ENCODE results near the gene FRA10AC1. TPM values are rescaled to one million over a fixed set of nuclear protein-coding genes. Genes with fewer than 3 reads are reported as not detected.

FRA10AC1 gene, protein sequence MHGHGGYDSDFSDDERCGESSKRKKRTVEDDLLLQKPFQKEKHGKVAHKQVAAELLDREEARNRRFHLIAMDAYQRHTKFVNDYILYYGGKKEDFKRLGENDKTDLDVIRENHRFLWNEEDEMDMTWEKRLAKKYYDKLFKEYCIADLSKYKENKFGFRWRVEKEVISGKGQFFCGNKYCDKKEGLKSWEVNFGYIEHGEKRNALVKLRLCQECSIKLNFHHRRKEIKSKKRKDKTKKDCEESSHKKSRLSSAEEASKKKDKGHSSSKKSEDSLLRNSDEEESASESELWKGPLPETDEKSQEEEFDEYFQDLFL
- 1.6 and 10.6 TPM in 2 replicates for total RNA-seq (2012; rRNA removed)
- 4.9 and 7.7 TPM in 2 replicates for polyA plus RNA-seq (2012; rRNA removed)
- 0.43 and 0.60 TPM in 2 replicates for polyA plus RNA-seq (2012; cell fraction: cytosol; rRNA removed)
- polyA plus RNA-seq (2012; cell fraction: nucleus; rRNA removed; ENCODE audit: low replicate concordance) = 1.6 and 17.6 TPM in 2 replicates
- Bru-seq, nascent RNA = percentile 79 among the genes with signal in this experiment
- percentile 81 among the genes with signal in this experiment for BruChase-seq, experiment 1, labeled RNA remaining after a 6-hour chase
- BruChase-seq, experiment 2, labeled RNA remaining after a 2-hour chase = percentile 90 among the genes with signal in this experiment
- long read RNA-seq, transcript FRA10AC1-201 (14 exons, 3,089 nt) = major isoform, 18 of 38 reads
- long read RNA-seq, partial matches to known transcripts = 10 of 38 reads
- long read RNA-seq, other reads (novel, unspliced or antisense) = 9 of 38 reads

DNA sequence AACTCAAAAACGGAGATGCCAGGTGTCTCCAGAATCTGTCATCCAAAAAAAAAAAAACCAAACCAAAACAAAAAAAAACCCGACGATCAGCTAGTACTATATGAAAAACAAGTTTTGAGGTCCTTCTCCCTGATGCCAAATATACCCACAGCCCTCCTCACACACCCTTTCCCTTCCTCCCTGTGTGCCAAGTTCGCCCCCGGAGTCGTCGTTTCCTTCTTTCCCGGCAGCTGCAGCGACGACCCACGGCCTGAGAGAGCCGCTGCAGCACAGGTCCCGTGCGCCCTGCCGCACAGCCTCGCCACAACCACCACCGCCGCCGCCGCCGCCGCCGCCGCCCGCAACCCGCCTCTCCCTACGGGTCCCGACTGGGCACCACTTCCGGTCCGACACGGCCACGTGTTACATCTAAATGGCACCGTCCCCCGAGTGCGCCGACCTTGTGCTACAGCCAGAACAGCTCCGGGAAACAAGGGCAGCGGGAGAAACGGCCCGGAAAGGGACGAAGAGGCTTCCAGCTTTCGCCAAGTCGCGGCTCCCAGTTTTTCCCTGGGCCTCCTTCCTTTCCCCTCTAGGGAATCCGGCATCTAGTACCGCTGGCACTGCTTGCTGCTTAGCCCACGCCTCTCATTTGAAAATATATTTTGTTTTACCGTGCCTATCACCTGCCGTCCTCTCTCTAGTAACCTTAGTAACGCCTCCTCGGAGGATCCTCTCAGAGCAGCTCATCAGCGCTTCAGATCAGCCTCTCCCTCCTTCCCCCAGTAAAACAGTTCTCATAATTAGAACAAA lies at the start of gene FRA10AC1:
FRA10AC1 (minus strand) TSS at position 383 of the 792 bp plus-strand sequence. CDS start 2,486 bp downstream, outside the sequence.
- Histone ChIP-seq H2BK120ac (ENCODE audit: low read depth, low read length) (peak within 1 kb of the TSS; percentile 52; the same call in 1 of the 2 replicates), H3K23ac (ENCODE audit: low read depth, low read length) (peak within 1 kb of the TSS; percentile 75), H3K4me1 (ENCODE audit: control insufficient read depth, insufficient read depth, low read length) (no peaks in the 10 kb centered on the region), H3K9me1 (ENCODE audit: insufficient read depth, low read length) (no peaks in the 10 kb centered on the region), H2AFZ (replicated peaks; ENCODE audit: low read length, poor library complexity) (peak within 1 kb of the TSS; percentile 94), H2AK9ac (replicated peaks; ENCODE audit: low read depth, low read length, poor library complexity) (peak within 1 kb of the TSS; percentile 68), H3K4me3 (ENCODE audit: insufficient read depth, low read depth, low read length) (peak within 1 kb of the TSS; percentile 91), H3K4ac (ENCODE audit: low read depth, low read length) (peak within 1 kb of the TSS; percentile 75), H3K4me2 (ENCODE audit: low read depth, low read length) (peak within 1 kb of the TSS; percentile 97), H3K9ac (ENCODE audit: low read depth, low read length) (peak within 1 kb of the TSS; percentile 96), H3K27ac (ENCODE audit: insufficient read depth, low read length) (peak within 1 kb of the TSS; percentile 91), H3K36me3 (ENCODE audit: control insufficient read depth, insufficient read depth, low read length) (peaks cover 4% of the 10 kb centered on the region), H4K91ac (ENCODE audit: insufficient read depth, low read depth, low read length) (peak within 1 kb of the TSS; percentile 35), H3K56ac (ENCODE audit: extremely low read depth, insufficient read depth, low read length) (peak within 1 kb of the TSS; percentile 84), H3K14ac (replicated peaks; ENCODE audit: low read depth, low read length) (peak within 1 kb of the TSS; percentile 77), H2BK15ac (ENCODE audit: low read depth, low read length) (no peak within 1 kb of the TSS), H3K9me3 (ENCODE audit: control insufficient read depth, insufficient read depth, low read length) (no peaks in the 10 kb centered on the region), H2BK20ac (ENCODE audit: low read depth, low read length) (no peak within 1 kb of the TSS), H3K27me3 (ENCODE audit: control insufficient read depth, insufficient read depth, low read length) (peaks cover 2% of the 10 kb centered on the region; the same call in 1 of the 2 replicates), H4K5ac (ENCODE audit: low read depth, low read length) (peak within 1 kb of the TSS; percentile 87), H2AK5ac (ENCODE audit: low read depth, low read length) (peak within 1 kb of the TSS; percentile 38; the same call in 1 of the 2 replicates), H3K79me1 (ENCODE audit: low read depth in 1 of 2, low read length in 2 of 2) (peaks cover 12 to 19% of the 10 kb centered on the region in 2 experiments), H2BK5ac (ENCODE audit: low read depth, low read length, poor library complexity, severe bottlenecking) (peak within 1 kb of the TSS; percentile 79), H4K8ac (ENCODE audit: low read depth in 2 of 2, low read length in 2 of 2) (peak within 1 kb of the TSS; percentile 90 to 93), H4K20me1 (ENCODE audit: insufficient read depth, low read length) (no peaks in the 10 kb centered on the region), H3K18ac (ENCODE audit: low read depth, low read length) (peak within 1 kb of the TSS; percentile 55)
- peak; percentile 97 for ATAC-seq (ENCODE audit: low read depth)
- BruUV-seq (replicated peaks) = no TSS peak
- WGBS, 2 experiments (ENCODE audit: extremely low coverage in 2 of 2, insufficient read length in 1 of 2) = 0% methylated on average over 15 of the region's 52 CpGs; no CpG with 5 or more reads in 1 of the 2 experiments
- dilution Hi-C loops (cut with HindIII; ENCODE audit: low sequenced_read_pairs, unreplicated experiment) = no loop called here
- intact Hi-C loops (cut with micrococcal nuclease) = loop anchor here (1.0 to 10.0 kb wide), 2 partner anchors 114 to 632 kb away; no protein-coding TSS in a partner anchor
- POLR2A ChIA-PET (ENCODE audit: unreplicated experiment) = interaction anchor here (0.5 to 0.7 kb wide), 4 partner anchors 13 to 201 kb away, joined by 3 to 10 read pairs (median 6); no protein-coding TSS in a partner anchor
- DNase-seq = peak; percentile 92
- CTCF ChIA-PET = interaction anchor here (0.6 to 1.0 kb wide), 3 partner anchors 28 to 677 kb away, joined by 3 read pairs; no protein-coding TSS in a partner anchor
- in situ Hi-C loops (cut with MboI; ENCODE audit: low sequenced_read_pairs) = no loop called here
- no peak; the same call in 1 of the 2 replicates for TF ChIP-seq RFX5 (IDR thresholded peaks at IDR 0.05; ENCODE audit: low read depth, low read length)
- peak; percentile 5; the same call in 1 of the 2 replicates for TF ChIP-seq SMC3 (IDR thresholded peaks at IDR 0.05; ENCODE audit: low read depth, low read length)
- no peak for TF ChIP-seq RCOR1 (IDR thresholded peaks at IDR 0.05; ENCODE audit: insufficient replicate concordance, low read length)
- TF ChIP-seq, protein P1, sequence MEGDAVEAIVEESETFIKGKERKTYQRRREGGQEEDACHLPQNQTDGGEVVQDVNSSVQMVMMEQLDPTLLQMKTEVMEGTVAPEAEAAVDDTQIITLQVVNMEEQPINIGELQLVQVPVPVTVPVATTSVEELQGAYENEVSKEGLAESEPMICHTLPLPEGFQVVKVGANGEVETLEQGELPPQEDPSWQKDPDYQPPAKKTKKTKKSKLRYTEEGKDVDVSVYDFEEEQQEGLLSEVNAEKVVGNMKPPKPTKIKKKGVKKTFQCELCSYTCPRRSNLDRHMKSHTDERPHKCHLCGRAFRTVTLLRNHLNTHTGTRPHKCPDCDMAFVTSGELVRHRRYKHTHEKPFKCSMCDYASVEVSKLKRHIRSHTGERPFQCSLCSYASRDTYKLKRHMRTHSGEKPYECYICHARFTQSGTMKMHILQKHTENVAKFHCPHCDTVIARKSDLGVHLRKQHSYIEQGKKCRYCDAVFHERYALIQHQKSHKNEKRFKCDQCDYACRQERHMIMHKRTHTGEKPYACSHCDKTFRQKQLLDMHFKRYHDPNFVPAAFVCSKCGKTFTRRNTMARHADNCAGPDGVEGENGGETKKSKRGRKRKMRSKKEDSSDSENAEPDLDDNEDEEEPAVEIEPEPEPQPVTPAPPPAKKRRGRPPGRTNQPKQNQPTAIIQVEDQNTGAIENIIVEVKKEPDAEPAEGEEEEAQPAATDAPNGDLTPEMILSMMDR (conservative IDR thresholded peaks at IDR 0.05; ENCODE audit: low read depth, low read length) = peak; percentile 45
- 0 out of 2 replicates have a peak, but pooled peaks have one; percentile 10 for TF ChIP-seq FOS (IDR thresholded peaks at IDR 0.05; ENCODE audit: low read depth, low read length)
- TF ChIP-seq POLR2A (IDR thresholded peaks at IDR 0.05; ENCODE audit: low read depth, low read length) = no peak
- peak; percentile 46 for TF ChIP-seq RAD21 (IDR thresholded peaks at IDR 0.05; ENCODE audit: low read length)
- TF ChIP-seq, protein P2, sequence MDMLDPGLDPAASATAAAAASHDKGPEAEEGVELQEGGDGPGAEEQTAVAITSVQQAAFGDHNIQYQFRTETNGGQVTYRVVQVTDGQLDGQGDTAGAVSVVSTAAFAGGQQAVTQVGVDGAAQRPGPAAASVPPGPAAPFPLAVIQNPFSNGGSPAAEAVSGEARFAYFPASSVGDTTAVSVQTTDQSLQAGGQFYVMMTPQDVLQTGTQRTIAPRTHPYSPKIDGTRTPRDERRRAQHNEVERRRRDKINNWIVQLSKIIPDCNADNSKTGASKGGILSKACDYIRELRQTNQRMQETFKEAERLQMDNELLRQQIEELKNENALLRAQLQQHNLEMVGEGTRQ (IDR thresholded peaks at IDR 0.05; ENCODE audit: low read depth, low read length) = peak; percentile 70
- TF ChIP-seq MAFK (IDR thresholded peaks at IDR 0.05; ENCODE audit: low read depth, low read length) = no peak
- TF ChIP-seq CHD1 (IDR thresholded peaks at IDR 0.05; ENCODE audit: low read depth, low read length) = 0 out of 2 replicates have a peak, but pooled peaks have one; percentile 32
- peak; percentile 35; the same call in 1 of the 2 replicates for TF ChIP-seq MXI1 (IDR thresholded peaks at IDR 0.05; ENCODE audit: borderline replicate concordance, low read depth, low read length)
